ENCODE results near the gene PHF21B.

Gene PHF21B

DNA sequence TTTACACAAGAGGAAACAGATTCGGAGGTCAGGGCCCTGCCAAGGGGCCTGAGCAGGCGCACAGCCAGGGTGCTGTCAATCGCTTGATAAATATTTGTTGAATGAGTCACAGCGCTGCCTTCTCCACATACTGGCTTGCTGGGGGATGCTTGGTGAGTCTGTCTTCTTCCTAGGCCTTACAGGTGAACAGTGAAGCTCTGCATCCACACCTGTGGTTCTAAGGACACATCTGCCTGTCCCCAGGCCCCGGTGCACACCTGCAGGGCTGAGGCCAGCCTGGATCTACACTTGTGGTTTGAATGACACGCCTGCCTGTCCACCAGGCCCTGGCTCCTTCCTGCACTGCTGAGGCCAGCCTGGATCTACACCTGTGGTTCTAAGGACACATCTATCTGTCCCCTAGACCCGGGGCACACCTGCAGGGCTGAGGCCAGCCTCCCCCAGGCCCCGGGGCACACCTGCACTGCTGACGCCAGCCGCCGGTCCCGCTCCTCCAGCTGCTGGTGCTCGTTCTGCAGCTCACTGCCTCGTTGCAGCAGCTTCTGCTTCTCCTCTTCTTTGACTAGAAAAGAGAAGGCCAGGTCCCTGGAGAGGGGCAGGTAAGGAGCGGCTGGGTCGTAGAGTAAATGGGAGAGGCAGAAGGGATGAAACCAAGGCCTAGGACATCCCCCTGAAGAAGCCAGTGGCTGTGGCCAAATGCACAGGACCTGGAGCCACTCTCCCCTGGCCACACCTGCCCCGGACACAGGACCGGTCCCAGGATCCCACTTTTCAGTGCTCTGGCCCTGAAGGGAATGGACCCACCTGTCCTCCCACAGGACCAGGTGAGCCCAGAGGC, 124.6 kb downstream of the PHF21B start:
- H3K9me3 ChIP-seq (ENCODE audit: low read depth, low read length) = no peaks in the 10 kb centered on the region
- no peak for TF ChIP-seq FOXP2 (optimal IDR thresholded peaks at IDR 0.05; ENCODE audit: control extremely low read depth, extremely low read length, insufficient read depth)
- no peak for DNase-seq (ENCODE audit: low read depth, low spot score)
- no peak overlapping the region for H3K9ac ChIP-seq (ENCODE audit: insufficient read length)
- H3K4me3 ChIP-seq = no peak overlapping the region
- H3K27ac ChIP-seq = no peak overlapping the region
- no peaks in the 10 kb centered on the region for H3K36me3 ChIP-seq (ENCODE audit: insufficient read depth, low read length)

DNA sequence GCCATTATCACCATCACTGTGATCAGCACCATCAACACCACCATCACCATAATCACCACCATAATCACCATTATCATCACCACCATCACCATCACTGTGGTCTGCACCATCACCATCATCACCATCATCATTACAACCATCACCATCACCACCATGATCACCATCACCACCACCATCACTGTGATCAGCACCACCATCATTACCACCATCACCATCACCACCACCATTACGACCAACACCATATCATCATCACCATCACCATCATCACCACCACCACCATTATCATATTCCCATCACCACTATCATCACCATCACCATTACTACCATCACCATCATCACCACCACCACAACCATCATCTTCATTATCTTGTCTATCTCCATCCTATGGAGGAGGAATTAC, 125.2 kb downstream of the PHF21B start:
- Histone ChIP-seq H3K9ac (ENCODE audit: insufficient read length) (no peak overlapping the region), H3K9me3 (ENCODE audit: low read depth, low read length) (no peaks in the 10 kb centered on the region), H3K27ac (no peak overlapping the region), H3K4me3 (no peak overlapping the region), H3K36me3 (ENCODE audit: insufficient read depth, low read length) (no peaks in the 10 kb centered on the region)
- no peak for DNase-seq (ENCODE audit: low read depth, low spot score)
- TF ChIP-seq FOXP2 (optimal IDR thresholded peaks at IDR 0.05; ENCODE audit: control extremely low read depth, extremely low read length, insufficient read depth) (no peak), EZH2 (IDR thresholded peaks at IDR 0.05) (no peak), POLR2AphosphoS5 (IDR thresholded peaks at IDR 0.05; ENCODE audit: borderline replicate concordance, low read depth, low read length) (no peak)

GRCh38 chr22:44883011-44883421, 126.8 kb downstream of the PHF21B start:
- TF ChIP-seq EZH2 (IDR thresholded peaks at IDR 0.05) = no peak
- TF ChIP-seq FOXP2 (optimal IDR thresholded peaks at IDR 0.05; ENCODE audit: control extremely low read depth, extremely low read length, insufficient read depth) = no peak
- no peak for TF ChIP-seq POLR2AphosphoS5 (IDR thresholded peaks at IDR 0.05; ENCODE audit: borderline replicate concordance, low read depth, low read length)

DNA sequence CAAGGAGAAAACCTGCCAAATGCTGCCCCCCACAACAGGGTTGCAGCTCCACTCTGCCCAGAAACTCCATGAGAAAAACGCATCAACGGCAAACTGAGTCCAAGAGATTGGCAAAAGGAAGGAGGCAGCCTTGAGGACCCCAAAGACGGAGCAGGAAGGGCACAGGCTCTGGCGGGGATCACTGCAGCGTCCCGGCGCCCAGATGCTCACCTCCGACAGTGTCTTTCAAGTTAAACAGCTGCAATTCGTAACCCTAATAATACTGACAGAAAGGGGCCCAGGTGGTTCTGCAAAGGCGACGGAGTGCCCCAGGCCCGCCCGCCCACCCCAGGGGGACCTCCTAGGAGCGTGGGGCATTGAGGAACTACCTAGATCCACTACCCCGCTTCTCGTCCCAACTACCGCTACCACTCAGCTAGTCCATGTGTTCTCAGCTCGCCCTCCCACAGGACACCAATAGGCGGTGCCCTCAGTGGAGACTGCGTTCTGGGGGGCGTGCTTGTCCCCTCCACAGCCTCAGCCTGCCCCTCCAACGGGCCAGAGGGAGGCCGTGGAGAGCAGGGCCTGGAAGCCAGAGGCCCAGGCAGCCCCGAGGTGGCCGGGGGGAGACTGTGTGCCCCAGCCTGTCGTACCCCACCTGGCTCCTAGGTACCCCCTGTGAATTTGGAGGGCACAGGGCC, 127.4 kb downstream of the PHF21B start:
- no peaks in the 10 kb centered on the region for H3K9me3 ChIP-seq (ENCODE audit: low read depth, low read length)
- no peak for TF ChIP-seq FOXP2 (optimal IDR thresholded peaks at IDR 0.05; ENCODE audit: control extremely low read depth, extremely low read length, insufficient read depth)
- TF ChIP-seq POLR2AphosphoS5 (IDR thresholded peaks at IDR 0.05; ENCODE audit: borderline replicate concordance, low read depth, low read length) = no peak
- no peak for TF ChIP-seq EZH2 (IDR thresholded peaks at IDR 0.05)
- no peaks in the 10 kb centered on the region for H3K36me3 ChIP-seq (ENCODE audit: insufficient read depth, low read length)
- H3K4me3 ChIP-seq = no peak overlapping the region
- H3K9ac ChIP-seq (ENCODE audit: insufficient read length) = no peak overlapping the region
- no peak for DNase-seq (ENCODE audit: low read depth, low spot score)
- H3K27ac ChIP-seq = no peak overlapping the region

More at GRCh38 chr22:44883011-44883421, 126.8 kb downstream of the PHF21B start:
- no peak for DNase-seq (ENCODE audit: low read depth, low spot score)
- H3K9ac ChIP-seq (ENCODE audit: insufficient read length) = no peak overlapping the region
- H3K36me3 ChIP-seq (ENCODE audit: insufficient read depth, low read length) = no peaks in the 10 kb centered on the region
- H3K27ac ChIP-seq = no peak overlapping the region
- H3K4me3 ChIP-seq = no peak overlapping the region
- H3K9me3 ChIP-seq (ENCODE audit: low read depth, low read length) = no peaks in the 10 kb centered on the region

GRCh38 chr22:44881624-44882023, 128.2 kb downstream of the PHF21B start:
- Histone ChIP-seq H3K9me3 (ENCODE audit: low read depth, low read length) (no peaks in the 10 kb centered on the region), H3K9ac (ENCODE audit: insufficient read length) (no peak overlapping the region), H3K27ac (no peak overlapping the region), H3K36me3 (ENCODE audit: insufficient read depth, low read length) (no peaks in the 10 kb centered on the region), H3K4me3 (no peak overlapping the region)
- no peak for DNase-seq (ENCODE audit: low read depth, low spot score)
- no peak for TF ChIP-seq POLR2AphosphoS5 (IDR thresholded peaks at IDR 0.05; ENCODE audit: borderline replicate concordance, low read depth, low read length)
- TF ChIP-seq FOXP2 (optimal IDR thresholded peaks at IDR 0.05; ENCODE audit: control extremely low read depth, extremely low read length, insufficient read depth) = no peak
- TF ChIP-seq EZH2 (IDR thresholded peaks at IDR 0.05) = no peak

DNA sequence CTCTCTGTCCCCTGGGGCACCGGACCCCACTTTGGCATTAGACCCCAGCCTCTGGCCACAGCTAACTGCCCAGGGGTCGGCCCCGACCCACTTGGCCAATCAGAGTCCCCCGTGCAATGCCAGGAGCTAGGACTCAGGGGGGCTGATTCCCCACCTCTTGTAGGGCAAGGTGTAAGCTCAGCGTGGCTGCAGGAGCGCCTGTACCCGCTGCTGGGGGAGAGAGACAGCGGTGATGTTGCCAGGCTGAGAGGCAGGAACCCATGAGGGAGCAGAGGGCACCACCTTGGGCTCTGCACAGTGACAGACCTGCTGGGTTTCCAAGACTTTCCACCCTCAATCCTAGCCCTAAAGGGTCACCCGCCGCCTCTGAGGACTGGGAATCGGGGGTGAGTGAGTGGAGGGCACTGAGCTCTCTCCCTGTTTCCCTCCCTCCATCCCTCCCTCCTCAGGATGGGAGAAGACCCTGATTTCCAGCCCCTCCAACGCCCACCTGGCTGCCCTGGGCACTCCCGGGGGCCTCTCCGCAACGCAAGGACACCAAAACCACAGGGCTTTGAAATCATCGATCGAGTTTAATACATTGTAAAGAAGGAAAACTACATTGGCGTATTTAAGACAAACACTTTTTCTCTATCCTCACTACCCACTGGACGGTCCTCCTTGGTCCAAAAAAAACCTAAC, 129.1 kb downstream of the PHF21B start:
- H3K4me3 ChIP-seq = no peak overlapping the region
- H3K9me3 ChIP-seq (ENCODE audit: low read depth, low read length) = no peaks in the 10 kb centered on the region
- no peak for DNase-seq (ENCODE audit: low read depth, low spot score)
- no peak overlapping the region for H3K27ac ChIP-seq
- no peaks in the 10 kb centered on the region for H3K36me3 ChIP-seq (ENCODE audit: insufficient read depth, low read length)
- TF ChIP-seq FOXP2 (optimal IDR thresholded peaks at IDR 0.05; ENCODE audit: control extremely low read depth, extremely low read length, insufficient read depth) = no peak
- TF ChIP-seq EZH2 (IDR thresholded peaks at IDR 0.05) = no peak
- no peak for TF ChIP-seq POLR2AphosphoS5 (IDR thresholded peaks at IDR 0.05; ENCODE audit: borderline replicate concordance, low read depth, low read length)
- no peak overlapping the region for H3K9ac ChIP-seq (ENCODE audit: insufficient read length)

DNA sequence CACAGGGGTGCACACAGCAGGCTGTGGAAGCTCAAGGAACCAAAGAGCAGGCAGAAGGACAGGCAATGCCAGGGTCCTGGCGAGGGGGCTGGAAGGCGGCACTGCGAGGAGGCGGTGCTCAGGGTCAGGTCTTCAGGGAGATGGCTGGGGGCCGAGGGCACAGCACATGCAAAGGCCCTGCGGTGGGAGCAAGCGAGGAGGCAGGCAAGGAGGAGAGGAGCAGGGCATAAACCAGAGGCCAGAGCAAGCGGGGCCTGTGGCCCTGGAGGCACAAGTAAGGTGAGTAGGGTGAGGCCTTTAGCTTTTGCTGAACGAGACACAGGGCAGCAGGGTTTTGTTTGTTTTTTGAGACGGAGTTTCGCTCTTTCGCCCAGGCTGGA, 130.5 kb downstream of the PHF21B start:
- no peak for TF ChIP-seq POLR2AphosphoS5 (IDR thresholded peaks at IDR 0.05; ENCODE audit: borderline replicate concordance, low read depth, low read length)
- no peak for TF ChIP-seq FOXP2 (optimal IDR thresholded peaks at IDR 0.05; ENCODE audit: control extremely low read depth, extremely low read length, insufficient read depth)
- TF ChIP-seq EZH2 (IDR thresholded peaks at IDR 0.05) = no peak
- Histone ChIP-seq H3K27ac (no peak overlapping the region), H3K4me3 (no peak overlapping the region), H3K9ac (ENCODE audit: insufficient read length) (no peak overlapping the region), H3K36me3 (ENCODE audit: insufficient read depth, low read length) (no peaks in the 10 kb centered on the region), H3K9me3 (ENCODE audit: low read depth, low read length) (no peaks in the 10 kb centered on the region)
- DNase-seq (ENCODE audit: low read depth, low spot score) = no peak
